ENCODE measurements around the gene WASF3.
"Not testable (repeated sequence)": the region's sequence is repeated elsewhere in the genome, so short reads cannot be mapped to it uniquely, and the experiment has no call there.

Gene WASF3

DNA sequence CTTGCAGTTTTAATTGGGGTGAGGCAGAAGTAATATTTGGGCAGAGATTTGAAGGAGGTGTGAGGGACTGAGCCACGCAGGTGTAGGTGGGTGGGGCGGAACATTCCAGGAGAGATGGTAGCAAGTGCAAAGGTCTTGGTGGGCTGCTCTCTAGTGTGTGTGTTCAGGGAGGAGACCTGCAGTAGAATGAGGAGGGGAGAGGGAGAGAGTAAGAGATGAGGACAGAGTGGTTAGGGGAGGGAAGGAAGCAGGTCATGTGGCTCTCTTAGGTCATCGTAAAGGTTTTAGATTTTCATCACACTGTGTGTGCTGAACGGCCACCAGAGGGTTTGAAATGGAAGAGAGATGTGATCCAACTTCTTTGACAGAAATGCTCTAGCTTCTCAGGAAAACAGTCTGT is 33.5 kb downstream of the WASF3 start:
- DNase-seq = no peak

DNA sequence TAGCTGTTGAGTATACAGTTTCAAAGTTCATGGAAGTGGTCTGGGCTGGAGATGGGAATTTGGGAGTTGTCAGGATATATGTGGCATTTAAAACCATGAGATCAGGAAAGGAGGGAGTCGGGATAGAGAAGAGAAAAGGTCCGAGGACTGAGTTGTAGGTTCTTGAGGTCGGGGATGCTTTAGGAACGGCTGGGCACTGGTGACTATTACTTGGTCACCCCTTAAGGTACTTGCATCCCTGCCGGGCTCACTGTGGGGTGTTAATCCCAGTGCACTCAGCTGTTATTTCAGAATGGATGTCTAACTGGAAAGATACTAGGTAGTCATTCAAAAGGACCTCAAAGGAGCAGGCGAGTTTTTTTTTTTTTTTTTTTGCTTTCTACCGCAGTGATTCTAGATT is 34.2 kb downstream of the WASF3 start:
- no peak for DNase-seq

DNA sequence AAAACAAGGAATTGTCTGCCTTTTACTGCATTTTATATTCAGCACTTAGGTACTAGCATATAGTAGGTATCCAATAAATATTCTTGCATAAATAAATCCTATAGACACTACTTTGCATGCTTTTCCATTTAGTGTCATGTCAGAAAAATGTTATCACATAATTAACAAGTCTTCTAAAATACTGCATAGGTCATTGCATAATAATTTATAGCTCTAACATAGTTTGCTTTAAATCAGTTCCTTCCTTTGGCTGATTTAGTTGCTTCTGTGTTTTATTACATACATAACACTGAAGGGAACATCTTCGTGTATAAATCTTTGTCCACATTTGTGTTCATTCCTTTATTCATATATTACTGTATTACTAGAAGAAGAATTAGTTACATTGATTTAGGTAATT is 36.2 kb downstream of the WASF3 start:
- DNase-seq = no peak

- DNase-seq = no peak
Measured at GRCh38 chr13:26594363-26594762, 36.9 kb downstream of the WASF3 start.

- no peak for DNase-seq
Measured at GRCh38 chr13:26596458-26596857, 39.0 kb downstream of the WASF3 start.

DNA sequence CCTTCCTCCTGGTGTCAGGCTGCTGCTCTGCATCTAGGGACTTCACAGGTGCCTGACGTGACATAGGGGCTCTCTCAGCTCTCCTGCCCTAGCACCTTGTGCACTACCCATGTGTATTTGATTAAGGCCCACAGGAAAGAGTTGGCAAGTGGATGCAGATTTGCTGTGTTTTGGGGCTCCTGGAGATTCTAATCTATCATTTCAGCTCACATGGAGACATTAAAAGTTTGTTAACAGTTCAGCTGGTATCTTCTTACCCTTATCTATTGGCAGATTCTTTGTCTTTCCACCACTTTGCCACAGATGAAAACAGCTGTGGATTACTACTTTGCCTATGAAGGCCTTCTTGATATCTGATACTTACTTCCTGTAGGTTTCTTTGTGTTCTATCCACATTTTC is 41.9 kb downstream of the WASF3 start:
- DNase-seq = no peak

DNA sequence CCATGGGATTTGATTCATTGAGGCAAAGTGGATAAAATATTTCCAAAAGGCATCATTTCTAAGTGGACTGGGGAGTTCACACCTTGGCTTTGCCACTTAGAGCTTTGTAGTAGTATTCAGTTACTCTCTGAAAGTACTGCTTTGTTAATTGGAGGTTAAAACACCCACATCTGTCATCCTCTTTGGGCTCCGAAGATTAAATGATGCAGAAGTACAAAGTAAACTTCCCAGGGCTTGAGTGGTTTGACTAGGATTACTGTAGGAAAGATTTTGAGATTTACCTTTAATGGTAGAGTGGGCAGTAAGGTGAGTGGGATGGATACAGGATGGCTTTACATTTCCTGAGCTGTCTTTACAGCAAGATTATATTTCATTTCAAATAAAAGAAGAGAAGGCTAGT is 42.4 kb downstream of the WASF3 start:
- no peak for DNase-seq

- no peak for DNase-seq
Measured at GRCh38 chr13:26600343-26600742, 42.9 kb downstream of the WASF3 start.

GRCh38 chr13:26601669-26602068 is 44.2 kb downstream of the WASF3 start:
- DNase-seq = peak; percentile 5

GRCh38 chr13:26602783-26603182 is 45.3 kb downstream of the WASF3 start:
- no peak for DNase-seq

GRCh38 chr13:26604784-26605545 is 47.5 kb downstream of the WASF3 start:
- DNase-seq = no peak

- DNase-seq = no peak
Measured at GRCh38 chr13:26605845-26606244, 48.4 kb downstream of the WASF3 start.

- no peak for DNase-seq
Measured at GRCh38 chr13:26606631-26607030, 49.1 kb downstream of the WASF3 start.

DNA sequence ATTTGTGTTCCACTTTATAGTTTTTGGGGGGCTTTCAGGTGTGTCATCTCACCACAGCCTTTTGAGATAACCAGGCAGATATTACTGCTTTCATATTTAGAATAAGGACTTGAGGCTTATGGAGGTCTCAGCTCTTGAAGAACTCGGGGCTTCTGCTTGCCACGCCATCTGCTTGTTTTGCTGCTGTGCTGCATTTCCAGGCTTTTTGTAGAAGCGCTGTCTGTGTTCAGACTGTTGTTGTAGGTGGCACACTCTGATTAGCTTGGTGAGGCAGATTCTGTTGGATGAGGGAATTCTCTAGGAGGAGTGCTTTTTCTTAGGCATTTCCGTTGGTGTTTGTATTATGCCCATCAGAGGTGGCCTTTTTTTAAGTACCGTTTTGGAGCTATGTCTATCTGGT is 57.2 kb downstream of the WASF3 start:
- no peak for DNase-seq

DNA sequence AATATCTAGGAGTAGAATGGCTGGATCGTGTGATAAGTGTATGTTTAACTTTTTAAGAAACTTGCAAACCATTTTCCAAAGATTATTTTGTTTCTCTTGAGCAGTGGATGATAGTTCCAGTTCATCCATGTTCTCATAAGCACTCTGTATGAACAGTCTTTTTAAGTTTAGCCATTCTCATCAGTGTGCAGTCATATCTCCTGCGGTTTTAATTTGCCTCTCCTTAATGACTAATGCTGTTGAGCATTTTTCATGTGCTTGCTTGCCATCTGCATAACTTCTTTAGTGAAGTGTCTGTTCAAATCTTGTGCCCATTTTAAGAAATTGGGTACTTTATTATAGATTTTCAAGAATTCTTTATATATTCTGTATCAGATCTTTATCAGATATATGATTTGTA is 58.6 kb downstream of the WASF3 start:
- no peak for DNase-seq

DNA sequence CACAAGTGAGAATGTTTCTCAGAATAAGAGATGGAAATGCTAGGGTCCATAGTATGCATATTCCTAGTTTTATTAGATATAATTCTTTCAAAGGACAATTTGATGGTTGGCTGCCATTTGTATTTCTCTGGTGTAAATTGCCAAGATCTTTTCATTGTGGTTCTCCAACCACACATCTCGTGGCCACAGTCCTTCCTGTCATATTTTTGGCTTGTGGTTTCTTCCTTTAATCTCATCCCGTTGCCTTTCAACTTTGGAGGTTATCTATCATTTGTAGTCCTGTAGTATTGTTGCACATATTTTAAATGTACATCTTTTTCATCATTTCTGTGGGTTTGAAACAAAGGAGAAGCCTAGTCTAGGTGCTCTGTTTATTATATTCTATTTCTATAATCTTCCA is 61.2 kb downstream of the WASF3 start:
- DNase-seq = no peak

DNA sequence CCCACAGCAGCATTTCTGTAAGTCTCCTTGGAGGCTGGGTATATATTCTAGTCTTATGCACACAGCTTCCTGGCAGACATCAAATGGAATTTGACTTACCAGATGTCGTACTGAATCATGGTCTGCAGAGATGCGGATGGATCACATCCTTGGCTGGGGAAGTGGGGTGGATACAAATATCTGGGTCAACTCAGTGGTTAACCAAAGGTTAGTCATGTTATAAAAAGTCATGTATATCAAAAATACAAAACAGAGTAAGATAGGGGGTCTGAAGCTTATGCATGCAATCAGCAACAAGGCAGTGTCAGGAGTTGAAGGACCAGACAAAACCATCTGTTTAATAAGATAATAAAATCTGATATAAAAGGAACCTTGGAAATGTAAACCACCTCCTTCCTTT is 61.9 kb downstream of the WASF3 start:
- no peak for DNase-seq

DNA sequence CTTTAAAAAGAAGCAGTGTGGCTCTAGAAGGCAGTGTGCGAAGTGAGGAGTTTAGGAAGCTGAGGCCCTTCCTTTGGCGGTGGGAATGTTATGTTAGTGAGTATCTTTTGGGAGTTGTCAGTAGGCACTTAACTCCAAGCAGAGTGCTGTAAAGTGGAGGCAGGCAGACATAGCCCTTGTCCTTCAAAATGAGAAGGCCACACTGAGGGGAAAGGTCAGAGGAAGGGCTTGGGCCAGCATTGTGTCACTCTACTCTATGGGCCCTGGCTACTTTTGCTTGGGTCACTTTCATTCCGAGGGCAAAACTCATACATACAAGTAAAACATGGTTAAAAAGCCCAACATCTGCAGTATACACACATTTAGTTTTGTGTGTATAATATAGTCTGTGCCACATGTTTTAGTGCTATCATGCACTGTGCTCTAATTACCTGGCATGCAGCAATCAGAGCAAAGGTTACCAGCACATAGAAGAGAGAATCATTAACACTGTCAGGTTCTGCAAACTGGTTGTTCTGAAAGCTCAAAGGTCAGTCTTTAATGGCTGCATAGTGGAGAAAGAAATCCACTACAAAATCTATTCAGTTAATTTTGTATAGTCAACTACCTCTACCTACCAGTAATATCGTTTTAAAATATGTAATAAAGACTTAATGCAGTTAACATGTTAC is 64.4 kb downstream of the WASF3 start:
- DNase-seq = no peak

DNA sequence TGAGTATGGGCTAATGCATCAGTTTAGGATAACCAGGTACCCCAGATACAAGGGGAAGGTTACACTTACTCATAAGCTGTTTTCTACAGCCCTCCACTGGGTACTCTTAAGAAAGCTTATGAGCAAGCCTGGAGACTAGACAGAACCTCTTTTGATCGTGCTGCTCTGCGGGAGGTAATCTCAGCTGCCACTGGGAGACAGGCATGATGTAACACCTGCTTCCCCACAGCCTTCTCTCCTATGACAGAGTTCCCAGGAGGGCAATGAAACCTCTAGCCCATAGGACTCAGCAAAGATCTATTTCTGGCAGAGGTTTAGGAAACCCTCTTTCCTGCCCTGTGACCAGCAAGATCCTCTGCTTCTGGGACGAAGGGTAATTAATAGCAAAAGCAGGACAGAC is 65.6 kb downstream of the WASF3 start:
- DNase-seq = no peak

DNA sequence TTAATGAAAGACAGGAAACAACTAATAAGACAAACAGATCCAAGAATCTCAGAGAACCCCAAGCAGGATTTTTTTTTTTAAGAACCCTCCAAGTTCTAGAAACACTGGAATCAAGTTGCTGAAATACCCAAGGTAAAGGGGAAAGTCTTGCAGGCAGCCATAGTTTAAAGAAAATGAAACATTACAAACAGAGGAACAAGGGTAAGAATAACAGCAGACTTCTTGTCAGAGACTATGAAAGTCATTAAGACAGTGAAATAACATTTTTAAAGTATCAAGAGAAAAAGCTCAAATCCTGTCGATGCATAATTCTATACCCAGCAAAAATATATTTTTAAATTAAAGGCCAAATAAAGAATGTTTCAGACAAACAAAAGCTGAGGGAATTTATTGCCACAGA is 67.1 kb downstream of the WASF3 start:
- DNase-seq = no peak

GRCh38 chr13:26626271-26626670 is 68.8 kb downstream of the WASF3 start:
- DNase-seq = no peak

GRCh38 chr13:26628706-26629105 is 71.2 kb downstream of the WASF3 start:
- no peak for DNase-seq

- no peak for DNase-seq
Measured at GRCh38 chr13:26629260-26629825, 71.9 kb downstream of the WASF3 start.

DNA sequence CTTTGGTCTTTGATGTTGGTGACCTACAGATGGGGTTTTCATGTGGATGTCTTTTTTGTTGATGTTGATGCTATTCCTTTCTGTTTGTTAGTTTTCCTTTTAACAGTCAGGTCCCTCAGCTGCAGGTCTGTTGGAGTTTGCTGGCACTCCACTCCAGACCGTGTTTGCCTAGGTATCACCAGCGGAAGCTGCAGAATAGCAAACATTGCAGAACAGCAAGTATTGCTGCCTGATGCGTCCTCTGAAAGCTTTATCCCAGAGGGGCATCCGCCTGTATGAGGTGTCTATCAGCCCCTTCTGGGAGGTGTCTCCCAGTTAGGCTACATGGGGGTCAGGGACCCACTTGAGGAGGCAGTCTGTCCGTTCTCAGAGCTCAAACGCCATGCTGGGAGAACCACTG is 78.2 kb downstream of the WASF3 start:
- DNase-seq = not testable (repeated sequence)

DNA sequence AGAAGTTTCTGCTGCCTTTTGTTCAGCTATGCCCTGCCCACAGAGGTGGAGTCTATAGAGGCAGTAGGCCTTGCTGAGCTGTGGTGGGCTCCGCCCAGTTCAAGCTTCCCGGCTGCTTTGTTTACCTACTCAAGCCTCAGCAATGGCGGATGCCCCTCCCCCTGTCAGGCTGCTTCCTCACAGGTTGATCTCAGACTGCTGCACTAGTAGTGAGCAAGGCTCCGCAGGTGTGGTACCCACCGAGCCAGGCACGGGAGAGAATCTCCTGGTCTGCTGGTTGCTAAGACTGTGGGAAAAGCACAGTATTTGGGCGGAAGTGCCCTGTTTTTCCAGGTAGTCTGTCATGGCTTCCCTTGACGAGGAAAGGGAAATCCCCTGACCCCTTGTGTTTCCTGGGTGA is 78.6 kb downstream of the WASF3 start:
- DNase-seq = not testable (repeated sequence)

Data from CD4-positive, alpha-beta T cell treated with Interleukin-17A for 1 hour (primary cell).